Endothelial cell of hepatic sinusoid (primary cell): ENCODE data around the gene LMTK2.

Experiments used
- in situ Hi-C: cut with HindIII; loops from 2 replicates; pipeline ENCODE4 v1.10.0; 2017; ENCODE audit warnings: low sequenced_read_pairs

The LMTK2 gene

GRCh38 chr7:98135984-98136383 is 29.3 kb downstream of the LMTK2 start:
- in situ Hi-C loops = no loop called here

GRCh38 chr7:98136423-98136822 is 29.8 kb downstream of the LMTK2 start:
- in situ Hi-C loops = no loop called here

GRCh38 chr7:98137134-98137825 is 30.6 kb downstream of the LMTK2 start:
- in situ Hi-C loops = no loop called here

- in situ Hi-C loops = no loop called here
Observed at GRCh38 chr7:98137826-98138151, 31.1 kb downstream of the LMTK2 start.

- in situ Hi-C loops = no loop called here
Observed at GRCh38 chr7:98138672-98139071, 32.0 kb downstream of the LMTK2 start.

GRCh38 chr7:98142658-98143057 is 36.0 kb downstream of the LMTK2 start:
- in situ Hi-C loops = no loop called here

- in situ Hi-C loops = no loop called here
Observed at GRCh38 chr7:98148607-98149006, 41.9 kb downstream of the LMTK2 start.

GRCh38 chr7:98149116-98149692 is 42.5 kb downstream of the LMTK2 start:
- in situ Hi-C loops = no loop called here

GRCh38 chr7:98151884-98152283 is 45.2 kb downstream of the LMTK2 start:
- in situ Hi-C loops = no loop called here

- in situ Hi-C loops = no loop called here
Observed at GRCh38 chr7:98156700-98157099, 50.0 kb downstream of the LMTK2 start.

- in situ Hi-C loops = no loop called here
Observed at GRCh38 chr7:98157761-98158160, 51.1 kb downstream of the LMTK2 start.

- in situ Hi-C loops = loop anchor here (5.0 kb wide), 1 partner anchor 140 kb away; no protein-coding TSS in a partner anchor
Observed at GRCh38 chr7:98162758-98163157, 56.1 kb downstream of the LMTK2 start.

- in situ Hi-C loops = loop anchor here (5.0 kb wide), 1 partner anchor 141 kb away; no protein-coding TSS in a partner anchor
Observed at GRCh38 chr7:98163269-98163668, 56.6 kb downstream of the LMTK2 start.

- in situ Hi-C loops = loop anchor here (5.0 kb wide), 1 partner anchor 142 kb away; no protein-coding TSS in a partner anchor
Observed at GRCh38 chr7:98163704-98164494, 57.2 kb downstream of the LMTK2 start.

GRCh38 chr7:98165827-98166667 is 59.4 kb downstream of the LMTK2 start:
- in situ Hi-C loops = no loop called here

GRCh38 chr7:98166668-98166970 is 60.0 kb downstream of the LMTK2 start:
- in situ Hi-C loops = no loop called here

GRCh38 chr7:98167653-98168052 is 61.0 kb downstream of the LMTK2 start:
- in situ Hi-C loops = no loop called here

- in situ Hi-C loops = no loop called here
Observed at GRCh38 chr7:98168181-98168903, 61.7 kb downstream of the LMTK2 start.

- in situ Hi-C loops = no loop called here
Observed at GRCh38 chr7:98168904-98169621, 62.4 kb downstream of the LMTK2 start.

GRCh38 chr7:98170966-98171365 is 64.3 kb downstream of the LMTK2 start:
- in situ Hi-C loops = no loop called here
